Neutrophil (primary cell): ENCODE measurements around the gene SFTPD.
"Not testable (repeated sequence)": the region's sequence is repeated elsewhere in the genome, so short reads cannot be mapped to it uniquely, and the experiment has no call there.

Experiments used
- H3K27ac ChIP-seq: fragments of 200-600 bp; sonication (generic); 2 replicates; pipeline ENCODE4 v1.5.1; 2016; ENCODE audit warnings: mild to moderate bottlenecking, moderate library complexity
- H3K27me3 ChIP-seq: fragments of 200-600 bp; sonication (generic); 2 replicates; pipeline ENCODE4 v1.6.0; 2016; ENCODE audit warnings: mild to moderate bottlenecking
- H3K36me3 ChIP-seq: fragments of 200-600 bp; sonication (generic); 2 replicates; pipeline ENCODE4 v1.5.1; 2017
- H3K4me1 ChIP-seq, 2 experiments: fragments of 200-600 bp in 1 of 2; sonication (generic) in 1 of 2; 1 replicate in 1 of 2; 2 replicates in 1 of 2; pipeline versions ENCODE4 v1.5.1 to v1.6.1; 2013 to 2016; ENCODE audit warnings: low read depth in 1 of 2, low read length in 1 of 2, mild to moderate bottlenecking in 1 of 2, moderate library complexity in 1 of 2; ENCODE audit not compliant: control insufficient read depth in 1 of 2, insufficient read depth in 1 of 2
- H3K4me3 ChIP-seq, 2 experiments: fragments of 200-600 bp in 1 of 2; sonication (generic) in 1 of 2; 1 replicate in 1 of 2; 2 replicates in 1 of 2; pipeline ENCODE4 v1.5.1; 2013 to 2016; ENCODE audit warnings: low read depth in 1 of 2, low read length in 1 of 2, mild to moderate bottlenecking in 1 of 2, moderate library complexity in 1 of 2
- H3K9me3 ChIP-seq: fragments of 200-600 bp; sonication (generic); 2 replicates; pipeline ENCODE4 v1.5.1; 2016
- TF ChIP-seq, protein P1 (sequence below): fragments of 200-600 bp; sonication (generic); IDR thresholded peaks from 2 replicates; pipeline ENCODE4 v1.5.1; 2016; ENCODE audit warnings: antibody characterized with exemption

Gene SFTPD

DNA sequence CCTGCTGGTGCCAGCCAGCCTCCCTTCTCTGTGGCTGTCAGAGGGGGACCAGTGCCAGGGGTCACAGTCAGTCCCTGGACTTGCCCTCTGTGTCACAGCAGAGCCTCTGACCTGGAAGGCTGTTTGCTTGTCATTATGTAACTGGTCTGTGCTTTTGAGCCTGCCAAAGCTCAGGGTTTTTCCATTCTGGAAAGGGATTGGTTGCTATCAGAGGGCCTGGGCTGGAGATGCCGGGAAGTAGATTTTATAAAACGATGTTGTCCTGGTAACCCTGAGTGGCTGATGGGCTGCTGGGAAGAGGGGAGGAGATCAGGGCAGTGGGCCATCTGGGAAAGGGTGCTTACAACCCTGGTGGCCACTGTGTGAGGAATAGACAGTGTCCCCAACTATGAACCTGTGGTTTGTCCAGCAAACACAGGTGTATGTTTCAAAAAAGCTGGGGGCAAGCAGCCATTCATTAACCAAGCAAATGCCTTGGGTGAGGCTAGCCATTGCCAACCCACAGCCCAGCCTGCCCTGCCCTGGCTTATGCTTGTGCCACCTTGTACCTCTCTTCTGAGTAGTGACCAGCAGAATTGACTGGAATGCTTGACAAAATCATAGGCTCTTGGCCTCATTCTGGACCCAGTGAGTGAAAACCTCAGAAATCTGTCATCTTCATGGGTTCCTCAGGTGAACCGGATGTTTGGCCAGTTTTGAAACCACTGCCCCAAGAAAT, 21.6 kb downstream of the SFTPD start:
- H3K36me3 ChIP-seq = no peaks in the 10 kb centered on the region
- no peaks in the 10 kb centered on the region for H3K9me3 ChIP-seq
- H3K4me1 ChIP-seq = no peaks in the 10 kb centered on the region
- H3K4me3 ChIP-seq = no peak overlapping the region
- TF ChIP-seq, protein P1, sequence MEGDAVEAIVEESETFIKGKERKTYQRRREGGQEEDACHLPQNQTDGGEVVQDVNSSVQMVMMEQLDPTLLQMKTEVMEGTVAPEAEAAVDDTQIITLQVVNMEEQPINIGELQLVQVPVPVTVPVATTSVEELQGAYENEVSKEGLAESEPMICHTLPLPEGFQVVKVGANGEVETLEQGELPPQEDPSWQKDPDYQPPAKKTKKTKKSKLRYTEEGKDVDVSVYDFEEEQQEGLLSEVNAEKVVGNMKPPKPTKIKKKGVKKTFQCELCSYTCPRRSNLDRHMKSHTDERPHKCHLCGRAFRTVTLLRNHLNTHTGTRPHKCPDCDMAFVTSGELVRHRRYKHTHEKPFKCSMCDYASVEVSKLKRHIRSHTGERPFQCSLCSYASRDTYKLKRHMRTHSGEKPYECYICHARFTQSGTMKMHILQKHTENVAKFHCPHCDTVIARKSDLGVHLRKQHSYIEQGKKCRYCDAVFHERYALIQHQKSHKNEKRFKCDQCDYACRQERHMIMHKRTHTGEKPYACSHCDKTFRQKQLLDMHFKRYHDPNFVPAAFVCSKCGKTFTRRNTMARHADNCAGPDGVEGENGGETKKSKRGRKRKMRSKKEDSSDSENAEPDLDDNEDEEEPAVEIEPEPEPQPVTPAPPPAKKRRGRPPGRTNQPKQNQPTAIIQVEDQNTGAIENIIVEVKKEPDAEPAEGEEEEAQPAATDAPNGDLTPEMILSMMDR = no peak
- H3K27ac ChIP-seq = no peak overlapping the region
- H3K27me3 ChIP-seq = peaks cover 28% of the 10 kb centered on the region

DNA sequence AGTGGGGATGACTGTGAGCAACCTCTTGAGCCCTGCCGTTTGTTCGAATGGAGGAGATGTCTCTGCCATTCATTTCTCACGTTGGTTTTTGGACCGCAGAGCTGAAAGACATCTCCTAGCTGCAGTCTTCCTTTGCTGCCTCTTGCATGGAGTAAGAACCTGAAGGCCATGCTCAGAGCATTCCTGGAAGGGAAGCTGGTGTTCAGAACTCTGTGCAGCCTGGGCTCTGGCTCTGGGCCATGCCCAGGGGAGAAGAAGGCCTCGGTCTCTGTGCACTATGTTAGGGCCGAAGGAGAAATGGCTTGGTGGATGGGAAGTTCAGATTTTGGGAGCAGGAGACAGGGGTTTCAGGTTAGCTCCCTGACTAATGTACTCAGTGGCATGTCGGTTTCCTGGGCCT, 22.9 kb downstream of the SFTPD start:
- H3K4me3 ChIP-seq = no peak overlapping the region
- H3K36me3 ChIP-seq = no peaks in the 10 kb centered on the region
- no peaks in the 10 kb centered on the region for H3K4me1 ChIP-seq
- no peak overlapping the region for H3K27ac ChIP-seq
- H3K9me3 ChIP-seq = no peaks in the 10 kb centered on the region
- TF ChIP-seq, protein P1 = no peak
- peaks cover 20% of the 10 kb centered on the region for H3K27me3 ChIP-seq

GRCh38 chr10:79925614-79926013, 23.3 kb downstream of the SFTPD start:
- Histone ChIP-seq H3K27ac (no peak overlapping the region), H3K4me1 (no peaks in the 10 kb centered on the region), H3K36me3 (no peaks in the 10 kb centered on the region), H3K27me3 (peaks cover 16% of the 10 kb centered on the region), H3K9me3 (no peaks in the 10 kb centered on the region), H3K4me3 (no peak overlapping the region)
- TF ChIP-seq, protein P1 = no peak

- Histone ChIP-seq H3K4me1 (no peaks in the 10 kb centered on the region), H3K9me3 (no peaks in the 10 kb centered on the region), H3K27ac (no peak overlapping the region), H3K4me3 (no peak overlapping the region), H3K36me3 (no peaks in the 10 kb centered on the region), H3K27me3 (no peaks in the 10 kb centered on the region)
- TF ChIP-seq, protein P1 = no peak
Observed at GRCh38 chr10:79923669-79924068, 25.2 kb downstream of the SFTPD start.

DNA sequence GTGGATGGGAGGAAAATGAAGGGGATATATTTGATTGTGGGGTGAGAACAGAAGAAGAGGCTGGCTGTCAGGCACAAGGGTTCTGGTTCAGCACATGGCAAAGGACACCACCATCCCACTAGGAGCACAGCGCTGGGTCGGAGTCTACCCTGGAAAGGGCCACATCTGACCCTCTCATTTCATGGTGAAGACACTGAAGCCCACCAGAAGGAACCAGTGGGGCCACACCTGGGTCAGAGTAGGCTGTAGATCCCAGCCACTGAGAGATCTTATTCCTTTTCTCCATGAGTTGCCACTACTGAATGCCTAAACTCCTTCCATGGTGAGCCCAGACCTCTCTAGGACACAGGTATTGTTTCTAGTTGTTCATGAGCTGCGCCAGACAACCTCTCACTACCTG, 25.8 kb downstream of the SFTPD start:
- Histone ChIP-seq H3K36me3 (no peaks in the 10 kb centered on the region), H3K4me3 (no peak overlapping the region), H3K27me3 (no peaks in the 10 kb centered on the region), H3K27ac (no peak overlapping the region), H3K4me1 (no peaks in the 10 kb centered on the region), H3K9me3 (no peaks in the 10 kb centered on the region)
- TF ChIP-seq, protein P1 = no peak

- not testable (repeated sequence) for H3K9me3 ChIP-seq, H3K4me3 ChIP-seq, H3K36me3 ChIP-seq, H3K4me1 ChIP-seq, H3K27me3 ChIP-seq, H3K27ac ChIP-seq
Observed at GRCh38 chr10:79922011-79922412, 26.9 kb downstream of the SFTPD start.

DNA sequence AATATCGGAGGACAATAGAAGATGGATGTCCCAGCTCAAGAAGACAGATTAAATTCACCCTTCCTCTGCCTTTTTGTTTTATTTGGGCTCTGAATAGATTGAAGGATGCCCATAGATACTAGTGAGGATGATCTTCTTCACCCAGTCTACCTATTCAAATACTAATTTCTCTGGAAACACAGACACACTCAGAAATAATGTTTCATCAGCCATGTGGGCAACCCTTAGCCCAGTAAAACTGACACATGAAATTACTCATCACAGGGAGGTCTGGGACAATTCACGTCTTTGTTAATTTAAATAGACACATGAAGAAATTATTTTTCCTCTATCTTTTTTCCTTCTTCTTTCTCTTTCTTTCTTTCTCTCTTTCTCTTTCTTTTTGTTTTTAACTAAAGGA, 33.1 kb downstream of the SFTPD start:
- H3K27ac ChIP-seq, H3K9me3 ChIP-seq, H3K4me3 ChIP-seq, H3K36me3 ChIP-seq, H3K4me1 ChIP-seq: not testable (repeated sequence)
- H3K27me3 ChIP-seq = peaks cover 22% of the 10 kb centered on the region

DNA sequence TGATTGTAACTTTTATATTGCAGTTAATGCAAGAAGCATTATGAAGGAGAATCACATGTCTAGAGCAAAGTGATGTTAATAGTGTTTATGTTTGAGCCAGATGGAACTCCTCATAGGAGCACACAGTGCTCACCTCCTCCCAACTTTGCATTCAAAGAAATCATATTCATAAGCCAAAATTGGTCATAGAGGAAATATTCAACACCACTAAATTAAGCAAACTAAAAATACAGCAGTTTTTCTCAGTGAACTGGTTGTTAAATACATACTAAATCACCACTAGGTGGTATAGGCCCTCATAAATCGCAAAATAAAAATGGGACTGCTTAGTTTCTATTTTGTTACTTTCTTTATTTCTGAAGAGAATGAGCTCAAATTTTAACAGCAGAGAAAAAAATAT, 34.4 kb downstream of the SFTPD start:
- not testable (repeated sequence) for H3K9me3 ChIP-seq, H3K27ac ChIP-seq, H3K4me1 ChIP-seq, H3K4me3 ChIP-seq, H3K36me3 ChIP-seq
- peaks cover 34% of the 10 kb centered on the region for H3K27me3 ChIP-seq
